ENCODE data around the gene LDLR.
"Not testable (repeated sequence)": the region's sequence is repeated elsewhere in the genome, so short reads cannot be mapped to it uniquely, and the experiment has no call there.

The LDLR gene

DNA sequence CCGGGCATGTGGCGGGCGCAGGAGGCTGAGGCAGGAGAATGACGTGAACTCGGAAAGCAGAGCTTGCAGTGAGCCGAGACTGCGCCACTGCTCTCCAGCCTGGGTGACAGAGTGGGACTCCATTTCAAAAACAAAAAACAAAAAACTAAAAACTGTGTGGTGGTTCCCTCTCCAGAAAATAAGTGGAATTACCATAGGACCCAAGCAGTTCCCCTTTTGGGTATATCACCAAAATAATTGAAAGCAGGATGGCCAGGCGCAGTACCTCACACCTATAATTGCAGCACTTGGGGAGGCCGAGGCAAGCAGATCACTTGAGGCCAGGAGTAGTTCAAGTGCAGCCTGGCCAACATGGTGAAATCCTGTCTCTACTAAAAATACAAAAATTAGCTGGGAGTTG lies 15.7 kb upstream of the LDLR start:
- DNase-seq (ENCODE audit: low spot score), result no peak

DNA sequence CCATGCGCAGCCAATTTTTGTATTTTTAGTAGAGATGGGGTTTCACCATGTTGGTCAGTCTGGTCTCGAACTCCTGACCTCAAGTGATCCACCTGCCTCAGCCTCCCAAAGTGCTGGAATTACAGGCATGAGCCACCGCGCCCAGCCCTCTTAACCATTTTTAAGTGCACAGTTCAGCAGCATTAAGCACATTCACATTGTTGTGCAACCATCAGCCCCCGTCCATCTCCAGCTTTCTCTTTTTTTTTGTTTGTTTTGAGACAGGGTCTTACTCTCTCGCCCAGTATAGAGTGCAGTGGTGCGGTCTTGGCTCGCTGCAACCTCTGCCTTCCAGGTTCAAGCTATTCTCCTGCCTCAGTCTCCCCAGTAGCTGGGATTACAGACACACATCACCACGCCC lies 12.5 kb upstream of the LDLR start:
- not testable (repeated sequence) for DNase-seq (ENCODE audit: low spot score)

DNA sequence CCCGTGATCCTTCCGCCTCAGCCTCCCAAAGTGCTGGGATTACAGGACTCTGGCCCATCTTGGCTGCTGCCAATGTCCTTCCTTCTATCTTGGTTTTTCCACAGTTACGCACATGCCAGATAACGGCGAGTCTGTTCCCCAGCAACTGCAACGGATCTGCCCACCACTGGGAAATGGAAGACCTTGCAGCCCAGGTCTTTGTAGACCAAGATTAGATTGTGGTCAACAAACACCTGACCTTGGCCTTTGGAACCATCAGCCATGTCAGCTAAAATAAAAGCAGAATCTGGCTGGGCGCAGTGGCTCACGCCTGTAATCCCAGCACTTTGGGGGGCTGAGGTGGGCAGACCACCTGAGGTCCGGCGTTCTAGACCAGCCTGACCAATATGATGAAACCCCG lies 10.4 kb upstream of the LDLR start:
- no peak for DNase-seq (ENCODE audit: low spot score)

DNA sequence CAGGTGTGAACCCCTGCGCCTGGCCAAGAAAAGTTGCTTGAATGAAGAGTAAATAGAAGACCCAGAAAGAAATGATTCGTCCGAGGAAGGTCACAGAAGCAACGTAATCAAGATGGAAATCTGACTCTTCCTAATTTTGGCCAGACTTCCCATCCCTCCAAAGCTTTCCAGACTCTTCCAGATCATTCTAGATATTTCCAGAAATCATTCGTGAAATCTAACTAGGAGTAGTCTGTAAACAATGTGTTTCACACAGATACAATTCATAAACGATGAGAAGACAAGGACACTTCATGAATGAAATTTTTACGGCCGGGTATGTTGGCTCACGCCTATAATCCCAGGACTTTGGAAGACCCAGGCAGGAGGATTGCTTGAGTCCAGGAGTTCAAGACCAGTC lies 9.3 kb upstream of the LDLR start:
- DNase-seq (ENCODE audit: low spot score), result no peak

DNA sequence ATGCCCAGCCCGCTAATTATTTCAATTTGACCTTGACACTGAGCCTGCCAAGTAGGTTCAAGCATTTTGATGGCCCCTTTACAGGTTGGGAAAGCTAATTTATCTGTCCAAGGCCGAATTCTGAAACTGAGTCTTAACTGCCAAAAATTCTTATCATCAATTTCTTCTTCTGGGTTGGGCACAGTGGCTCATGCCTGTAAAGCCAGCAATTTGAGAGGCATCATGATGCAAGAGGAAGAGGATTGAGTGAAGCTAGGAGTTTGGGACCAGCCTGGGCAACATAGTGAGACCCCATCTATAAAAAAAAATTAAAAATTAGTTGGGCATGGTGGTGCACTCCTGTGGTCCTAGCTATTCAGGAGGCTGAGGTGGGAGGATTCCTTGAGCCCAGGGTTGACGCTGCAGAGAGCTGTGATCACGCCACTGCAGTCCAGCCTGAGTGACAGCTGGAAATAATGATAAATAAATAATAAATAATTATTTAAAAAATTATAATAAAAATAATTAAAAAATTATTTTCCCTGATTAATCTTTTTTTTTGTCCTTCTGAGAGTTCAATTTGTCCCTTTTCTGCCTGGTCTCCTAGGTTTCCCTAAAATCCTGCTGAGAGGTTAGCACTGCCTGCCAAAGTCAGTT lies 1.3 kb upstream of the LDLR start:
- DNase-seq (ENCODE audit: low spot score), result no peak

DNA sequence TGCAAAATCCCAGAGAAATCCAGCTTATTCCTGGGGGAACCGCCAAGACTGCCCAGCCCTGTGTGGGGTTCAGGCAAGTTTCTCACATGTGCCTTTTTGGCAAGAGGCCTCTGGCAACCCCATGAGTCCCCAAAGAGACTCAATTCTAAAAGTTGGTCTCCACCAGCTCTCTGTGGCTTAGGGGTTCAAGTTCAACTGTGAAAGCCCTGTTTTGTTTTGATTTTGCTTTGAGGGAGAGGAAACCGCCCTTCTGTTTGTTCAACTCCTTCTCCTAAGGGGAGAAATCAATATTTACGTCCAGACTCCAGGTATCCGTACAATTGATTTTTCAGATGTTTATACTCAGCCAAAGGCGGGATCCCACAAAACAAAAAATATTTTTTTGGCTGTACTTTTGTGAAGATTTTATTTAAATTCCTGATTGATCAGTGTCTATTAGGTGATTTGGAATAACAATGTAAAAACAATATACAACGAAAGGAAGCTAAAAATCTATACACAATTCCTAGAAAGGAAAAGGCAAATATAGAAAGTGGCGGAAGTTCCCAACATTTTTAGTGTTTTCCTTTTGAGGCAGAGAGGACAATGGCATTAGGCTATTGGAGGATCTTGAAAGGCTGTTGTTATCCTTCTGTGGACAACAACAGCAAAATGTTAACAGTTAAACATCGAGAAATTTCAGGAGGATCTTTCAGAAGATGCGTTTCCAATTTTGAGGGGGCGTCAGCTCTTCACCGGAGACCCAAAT lies 583 bp upstream of the LDLR start:
- DNase-seq (ENCODE audit: low spot score), result peak; percentile 31

DNA sequence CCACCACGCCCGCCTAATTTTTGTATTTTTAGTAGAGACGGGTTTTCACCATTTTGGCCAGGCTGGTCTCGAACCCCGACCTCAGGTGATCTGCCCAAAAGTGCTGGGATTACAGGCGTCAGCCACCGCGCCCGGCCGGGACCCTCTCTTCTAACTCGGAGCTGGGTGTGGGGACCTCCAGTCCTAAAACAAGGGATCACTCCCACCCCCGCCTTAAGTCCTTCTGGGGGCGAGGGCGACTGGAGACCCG lies 676 bp downstream of the LDLR start:
- DNase-seq (ENCODE audit: low spot score), result not testable (repeated sequence)

DNA sequence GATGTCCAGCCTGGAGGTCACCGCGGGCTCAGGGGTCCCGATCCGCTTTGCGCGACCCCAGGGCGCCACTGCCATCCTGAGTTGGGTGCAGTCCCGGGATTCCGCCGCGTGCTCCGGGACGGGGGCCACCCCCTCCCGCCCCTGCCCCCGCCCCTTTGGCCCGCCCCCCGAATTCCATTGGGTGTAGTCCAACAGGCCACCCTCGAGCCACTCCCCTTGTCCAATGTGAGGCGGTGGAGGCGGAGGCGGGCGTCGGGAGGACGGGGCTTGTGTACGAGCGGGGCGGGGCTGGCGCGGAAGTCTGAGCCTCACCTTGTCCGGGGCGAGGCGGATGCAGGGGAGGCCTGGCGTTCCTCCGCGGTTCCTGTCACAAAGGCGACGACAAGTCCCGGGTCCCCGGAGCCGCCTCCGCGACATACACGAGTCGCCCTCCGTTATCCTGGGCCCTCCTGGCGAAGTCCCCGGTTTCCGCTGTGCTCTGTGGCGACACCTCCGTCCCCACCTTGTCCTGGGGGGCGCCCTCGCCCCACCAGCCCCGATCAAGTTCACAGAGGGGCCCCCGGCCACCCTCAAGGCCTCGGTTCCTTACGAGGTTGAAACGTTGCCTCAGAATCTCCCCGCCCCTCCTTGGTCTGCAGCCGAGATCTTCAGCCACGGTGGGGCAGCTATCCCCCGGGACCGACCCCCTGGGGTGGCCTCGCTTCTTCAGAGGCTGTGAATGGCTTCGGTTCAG lies 1.2 kb downstream of the LDLR start:
- DNase-seq (ENCODE audit: low spot score), result peak; percentile 98

DNA sequence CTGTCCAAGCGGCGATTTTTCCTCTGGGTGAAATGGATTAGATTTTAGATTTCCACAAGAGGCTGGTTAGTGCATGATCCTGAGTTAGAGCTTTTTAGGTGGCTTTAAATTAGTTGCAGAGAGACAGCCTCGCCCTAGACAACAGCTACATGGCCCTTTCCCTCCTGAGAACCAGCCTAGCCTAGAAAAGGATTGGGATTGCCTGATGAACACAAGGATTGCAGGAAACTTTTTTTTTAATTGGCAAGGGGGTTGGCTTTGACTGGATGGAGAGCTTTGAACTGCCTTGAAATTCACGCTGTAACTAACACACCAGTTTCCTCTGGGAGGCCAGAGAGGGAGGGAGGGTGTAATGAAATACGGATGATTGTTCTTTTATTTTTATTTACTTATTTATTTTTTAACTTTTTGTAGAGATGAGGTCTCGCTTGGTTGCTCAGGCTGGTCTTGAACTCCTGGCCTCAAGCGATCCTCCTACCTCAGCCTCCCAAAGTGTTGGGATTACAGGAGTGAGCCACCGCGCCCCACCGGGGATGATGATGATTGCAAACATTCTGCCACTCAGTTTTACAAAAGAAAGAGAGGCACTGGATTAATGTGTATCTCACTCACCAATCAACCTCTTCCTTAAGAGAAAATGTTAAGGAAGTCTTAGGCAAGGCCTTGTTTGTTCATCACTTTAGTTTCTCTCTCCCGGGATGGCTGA lies 1.9 kb downstream of the LDLR start:
- no peak for DNase-seq (ENCODE audit: low spot score)

DNA sequence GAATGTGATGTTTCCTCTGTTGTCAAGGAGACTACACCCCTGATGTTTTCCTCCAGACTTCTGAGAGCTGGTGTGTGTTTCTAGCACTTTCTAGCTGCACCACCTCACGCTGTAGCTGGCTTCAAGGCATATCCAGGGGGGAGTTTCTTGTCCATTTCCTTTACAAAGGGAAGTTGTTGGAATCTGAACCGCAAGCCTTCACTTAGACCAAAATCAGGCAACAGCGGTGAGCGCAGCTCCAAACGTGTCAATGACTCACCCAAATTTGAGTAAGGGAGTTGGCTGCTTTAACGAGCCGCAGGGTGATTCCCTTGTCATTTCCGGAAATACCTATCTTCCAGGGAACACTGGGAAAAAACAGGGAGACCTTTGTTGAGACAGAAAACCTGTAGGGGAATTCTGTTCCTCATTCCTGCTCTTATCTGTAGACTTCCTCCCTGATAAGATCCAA lies 2.5 kb downstream of the LDLR start:
- DNase-seq (ENCODE audit: low spot score), result no peak

DNA sequence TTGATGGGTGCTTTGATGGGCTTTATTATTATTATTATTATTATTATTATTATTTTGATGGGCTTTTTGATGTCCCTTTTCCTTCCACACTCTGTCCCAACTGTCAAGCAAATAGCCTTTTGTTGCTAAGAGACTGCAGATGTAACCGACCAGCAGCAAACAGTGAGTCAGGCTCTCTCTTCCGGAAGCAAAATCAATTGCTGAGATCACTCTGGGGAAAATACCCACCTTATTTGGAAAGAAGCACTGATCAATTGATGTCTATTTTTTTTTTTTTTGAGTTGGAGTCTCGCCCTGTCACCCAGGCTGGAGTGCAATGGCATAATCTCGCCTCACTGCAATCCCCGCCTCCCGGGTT lies 2.9 kb downstream of the LDLR start:
- no peak for DNase-seq (ENCODE audit: low spot score)

DNA sequence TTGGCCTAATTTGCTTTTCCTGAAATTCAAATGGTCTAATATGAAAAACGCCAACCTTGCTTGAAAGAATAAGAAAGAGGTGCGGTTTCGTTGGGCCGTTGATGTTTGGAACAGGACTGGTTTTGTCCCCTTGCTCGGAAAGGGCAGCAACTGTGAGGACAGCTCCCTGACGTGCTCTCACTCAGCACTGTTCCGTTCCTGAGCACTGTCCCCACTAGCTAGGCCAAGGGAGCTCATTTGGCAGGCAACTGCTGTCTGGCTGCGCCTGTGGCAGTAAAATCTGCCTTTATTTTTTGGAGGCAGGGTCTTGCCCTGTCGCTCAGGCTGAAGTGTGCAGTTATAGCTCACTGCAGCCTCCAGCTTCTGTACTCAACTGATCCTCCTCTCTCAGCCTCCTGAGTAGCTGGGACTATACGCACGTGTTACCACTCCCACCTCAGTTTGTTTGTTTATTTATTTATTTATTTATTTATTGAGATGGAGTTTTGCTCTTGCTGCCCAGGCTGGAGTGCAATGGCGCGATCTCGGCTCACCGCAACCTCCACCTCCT lies 4.5 kb downstream of the LDLR start:
- no peak for DNase-seq (ENCODE audit: low spot score)

DNA sequence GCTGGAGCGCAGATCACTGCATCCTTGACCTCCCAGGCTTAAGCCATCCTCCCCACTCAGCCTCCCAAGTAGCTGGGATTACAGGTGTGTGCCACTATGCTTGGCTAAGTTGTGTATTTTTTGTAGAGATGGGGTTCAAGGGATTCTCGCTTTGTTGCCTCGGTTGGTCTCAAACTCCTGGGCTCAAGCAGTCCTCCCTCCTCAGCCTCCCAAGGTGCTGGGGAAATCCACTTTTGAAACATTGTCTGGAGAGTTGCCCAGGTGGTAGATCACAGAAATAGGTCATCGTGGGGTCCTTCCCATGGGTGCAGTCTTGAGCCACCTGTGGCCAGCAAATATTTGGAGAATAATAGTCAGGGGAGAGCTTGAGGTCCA lies 5.2 kb downstream of the LDLR start:
- no peak for DNase-seq (ENCODE audit: low spot score)

DNA sequence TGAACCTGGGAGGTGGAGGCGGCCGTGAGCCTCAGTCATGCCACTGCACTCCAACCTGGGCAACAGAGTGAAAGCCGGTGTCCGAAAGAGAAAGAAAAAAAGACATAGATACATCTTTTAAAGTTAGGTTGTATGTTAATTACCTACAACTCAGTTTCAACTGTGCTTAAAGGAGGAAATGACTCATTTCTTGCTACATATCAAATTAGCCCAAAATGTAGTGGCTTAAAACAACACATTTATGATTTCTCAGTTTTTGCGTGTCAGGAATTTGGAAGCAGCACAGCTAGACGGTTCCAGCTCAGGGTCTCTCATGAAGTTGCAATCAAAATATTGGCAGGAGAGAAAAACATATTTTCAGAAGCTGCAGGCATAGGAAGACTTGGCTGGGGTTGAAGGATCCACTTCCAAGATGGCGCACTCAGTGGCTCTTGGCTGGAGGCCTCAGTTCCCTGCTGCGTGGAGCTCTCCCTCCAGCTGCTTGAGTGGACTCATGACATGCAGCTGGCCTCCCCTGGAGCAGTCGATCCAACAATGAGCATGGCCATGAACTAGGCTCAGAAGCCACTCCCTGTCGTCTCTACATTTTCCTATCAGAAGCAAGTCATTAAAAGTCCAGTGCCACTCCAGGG lies 7.1 kb downstream of the LDLR start:
- no peak for DNase-seq (ENCODE audit: low spot score)

DNA sequence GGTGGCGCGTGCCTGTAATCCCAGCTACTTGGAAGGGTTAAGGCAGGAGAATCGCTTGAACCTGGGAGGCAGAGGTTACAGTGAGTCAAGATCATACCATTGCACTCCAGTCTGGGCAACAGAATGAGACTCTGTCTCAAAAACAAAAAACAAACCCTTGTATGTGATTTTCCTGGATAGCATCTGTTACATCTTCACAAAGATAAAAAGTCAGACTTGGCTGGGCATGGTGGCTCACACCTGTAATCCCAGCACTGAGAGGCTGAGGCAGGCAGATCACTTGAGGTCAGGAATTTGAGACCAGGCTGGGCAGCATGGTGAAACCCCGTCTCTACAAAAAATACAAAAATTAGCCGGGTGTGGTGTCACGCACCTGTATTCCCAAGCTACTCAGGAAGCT lies 8.1 kb downstream of the LDLR start:
- DNase-seq (ENCODE audit: low spot score), result not testable (repeated sequence)

DNA sequence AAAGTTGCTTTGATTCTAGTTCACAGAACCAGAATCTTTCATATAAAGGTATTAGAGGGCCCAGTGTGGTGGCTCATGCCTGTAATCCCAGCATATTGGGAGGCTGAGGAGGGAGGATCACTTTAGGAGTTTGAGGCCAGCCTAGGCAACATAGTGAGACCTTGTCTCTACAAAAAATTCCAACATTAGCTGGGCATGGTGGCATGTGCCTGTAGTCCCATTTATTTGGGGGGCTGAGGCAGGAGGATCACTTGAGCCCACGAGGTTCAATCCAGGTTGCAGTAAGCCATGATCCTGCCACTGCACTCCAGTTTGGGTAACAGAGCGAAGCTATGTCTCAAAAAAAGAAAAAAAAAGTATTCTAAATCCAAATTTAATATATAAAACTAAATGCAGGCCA lies 9.1 kb downstream of the LDLR start:
- no peak for DNase-seq (ENCODE audit: low spot score)

DNA sequence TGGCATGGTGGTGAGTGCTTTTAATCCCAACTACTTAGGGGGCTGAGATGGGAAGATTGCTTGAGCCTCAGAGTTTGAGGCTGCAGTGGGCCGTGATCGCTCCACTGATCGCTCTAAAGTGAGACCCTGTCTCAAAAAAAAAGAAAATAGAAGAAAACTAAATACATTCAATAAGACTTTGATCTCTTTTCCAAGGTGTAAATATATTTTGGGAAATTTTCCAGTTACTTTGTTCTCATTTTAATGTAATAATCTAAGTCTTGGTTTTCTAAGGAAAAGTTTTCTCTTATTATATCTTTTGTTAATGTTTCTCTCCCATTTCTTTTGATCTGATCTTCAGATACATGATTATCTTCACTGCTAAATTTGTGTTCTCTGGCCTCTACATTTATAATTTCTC lies 9.6 kb downstream of the LDLR start:
- DNase-seq (ENCODE audit: low spot score), result no peak

DNA sequence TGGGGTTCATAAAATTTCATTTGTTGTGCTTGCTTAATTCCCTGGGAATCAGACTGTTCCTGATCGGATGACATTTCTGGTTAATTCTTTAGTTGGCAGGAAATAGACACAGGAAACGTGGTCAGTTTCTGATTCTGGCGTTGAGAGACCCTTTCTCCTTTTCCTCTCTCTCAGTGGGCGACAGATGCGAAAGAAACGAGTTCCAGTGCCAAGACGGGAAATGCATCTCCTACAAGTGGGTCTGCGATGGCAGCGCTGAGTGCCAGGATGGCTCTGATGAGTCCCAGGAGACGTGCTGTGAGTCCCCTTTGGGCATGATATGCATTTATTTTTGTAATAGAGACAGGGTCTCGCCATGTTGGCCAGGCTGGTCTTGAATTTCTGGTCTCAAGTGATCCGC lies 10.8 kb downstream of the LDLR start:
- no peak for DNase-seq (ENCODE audit: low spot score)

DNA sequence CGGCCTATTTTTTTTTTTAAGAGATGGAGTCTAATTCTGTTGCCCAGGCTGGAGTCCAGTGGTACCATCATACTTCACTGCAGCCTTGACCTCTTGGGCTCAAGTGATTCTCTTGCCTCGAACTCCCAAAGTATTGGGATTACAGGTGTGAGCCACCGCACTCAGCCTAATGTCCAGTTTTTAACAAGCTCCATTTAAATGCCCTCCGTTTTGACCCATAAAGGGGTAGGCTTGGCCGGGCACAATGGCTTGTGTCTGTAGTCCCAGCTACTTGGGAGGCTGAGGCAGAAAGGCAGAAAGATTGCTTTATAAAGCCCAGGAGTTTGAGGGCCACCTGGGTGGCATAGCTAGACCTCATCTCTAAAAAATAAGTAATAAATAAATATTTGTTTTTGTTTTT lies 11.8 kb downstream of the LDLR start:
- no peak for DNase-seq (ENCODE audit: low spot score)

DNA sequence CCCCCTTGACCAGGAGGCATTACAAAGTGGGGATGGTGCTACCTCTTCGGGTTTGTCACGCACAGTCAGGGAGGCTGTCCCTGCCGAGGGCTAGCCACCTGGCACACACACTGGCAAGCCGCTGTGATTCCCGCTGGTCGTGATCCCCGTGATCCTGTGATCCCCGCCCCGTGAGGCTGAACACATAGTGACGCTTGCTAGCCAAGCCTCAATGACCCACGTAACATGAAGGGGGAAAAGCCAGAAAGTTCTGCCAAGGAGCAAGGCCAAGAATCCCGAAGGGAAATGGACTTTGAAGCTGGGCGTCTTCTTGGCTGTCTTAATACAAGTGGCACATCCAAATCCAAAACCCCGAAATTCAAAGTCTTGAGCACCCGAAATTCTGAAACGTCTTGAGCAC lies 13.7 kb downstream of the LDLR start:
- DNase-seq (ENCODE audit: low spot score), result no peak

DNA sequence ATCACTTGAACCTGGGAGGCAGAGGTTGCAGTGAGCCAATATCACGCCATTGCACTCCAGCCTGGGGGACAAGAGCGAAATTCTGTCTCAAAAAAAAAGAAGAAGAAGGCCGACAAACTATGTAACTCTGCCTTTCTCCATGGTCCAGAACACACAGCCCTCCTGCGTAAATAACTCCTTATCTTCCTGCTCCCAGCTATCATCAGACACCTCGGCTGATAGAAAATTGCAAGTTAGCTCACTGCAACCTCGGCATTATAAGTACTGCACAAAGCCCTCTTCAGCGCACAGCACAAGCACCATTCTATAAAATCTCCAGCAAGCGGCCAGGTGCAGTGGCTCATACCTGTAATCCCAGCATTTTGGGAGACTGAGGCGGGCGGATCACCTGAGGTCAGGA lies 14.4 kb downstream of the LDLR start:
- not testable (repeated sequence) for DNase-seq (ENCODE audit: low spot score)

DNA sequence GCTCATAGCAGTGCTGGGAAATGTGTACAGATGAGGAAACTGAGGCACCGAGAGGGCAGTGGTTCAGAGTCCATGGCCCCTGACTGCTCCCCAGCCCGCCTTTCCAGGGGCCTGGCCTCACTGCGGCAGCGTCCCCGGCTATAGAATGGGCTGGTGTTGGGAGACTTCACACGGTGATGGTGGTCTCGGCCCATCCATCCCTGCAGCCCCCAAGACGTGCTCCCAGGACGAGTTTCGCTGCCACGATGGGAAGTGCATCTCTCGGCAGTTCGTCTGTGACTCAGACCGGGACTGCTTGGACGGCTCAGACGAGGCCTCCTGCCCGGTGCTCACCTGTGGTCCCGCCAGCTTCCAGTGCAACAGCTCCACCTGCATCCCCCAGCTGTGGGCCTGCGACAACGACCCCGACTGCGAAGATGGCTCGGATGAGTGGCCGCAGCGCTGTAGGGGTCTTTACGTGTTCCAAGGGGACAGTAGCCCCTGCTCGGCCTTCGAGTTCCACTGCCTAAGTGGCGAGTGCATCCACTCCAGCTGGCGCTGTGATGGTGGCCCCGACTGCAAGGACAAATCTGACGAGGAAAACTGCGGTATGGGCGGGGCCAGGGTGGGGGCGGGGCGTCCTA lies 15.9 kb downstream of the LDLR start:
- no peak for DNase-seq (ENCODE audit: low spot score)
